C4-2B (cell line): Measurements from ENCODE around the gene SMC6.

Source experiments
- H3K27ac ChIP-seq: fragments of 450-650 bp; 2 replicates; pipeline ENCODE4 v1.5.1; 2017
- ZFX ChIP-seq: fragments of 450-650 bp; IDR thresholded peaks from 2 replicates; pipeline ENCODE4 v1.6.1; 2017
- TF ChIP-seq, protein P1 (sequence below): fragments of 450-650 bp; conservative IDR thresholded peaks from 2 replicates; pipeline ENCODE4 v1.5.1; 2017; ENCODE audit warnings: mild to moderate bottlenecking

Gene SMC6

DNA sequence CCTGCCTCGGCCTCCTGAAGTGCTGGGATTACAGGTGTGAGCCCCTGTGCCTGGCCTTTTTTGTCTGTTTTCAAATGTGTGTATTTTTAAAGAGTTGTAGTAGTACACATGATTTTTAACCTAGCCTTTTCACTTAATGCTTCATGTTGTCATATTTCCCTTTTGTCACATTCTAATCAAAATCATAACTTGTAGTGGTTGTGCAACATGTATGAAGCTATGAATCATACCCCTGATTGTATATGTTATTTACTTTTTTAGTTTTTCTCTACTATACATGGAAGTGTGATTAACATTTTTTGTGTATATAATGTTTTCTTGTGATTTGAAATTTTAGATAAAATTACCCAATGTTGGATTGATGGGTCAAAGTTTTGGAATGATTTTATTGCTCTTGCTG, 8.8 kb upstream of the SMC6 start:
- TF ChIP-seq, protein P1, sequence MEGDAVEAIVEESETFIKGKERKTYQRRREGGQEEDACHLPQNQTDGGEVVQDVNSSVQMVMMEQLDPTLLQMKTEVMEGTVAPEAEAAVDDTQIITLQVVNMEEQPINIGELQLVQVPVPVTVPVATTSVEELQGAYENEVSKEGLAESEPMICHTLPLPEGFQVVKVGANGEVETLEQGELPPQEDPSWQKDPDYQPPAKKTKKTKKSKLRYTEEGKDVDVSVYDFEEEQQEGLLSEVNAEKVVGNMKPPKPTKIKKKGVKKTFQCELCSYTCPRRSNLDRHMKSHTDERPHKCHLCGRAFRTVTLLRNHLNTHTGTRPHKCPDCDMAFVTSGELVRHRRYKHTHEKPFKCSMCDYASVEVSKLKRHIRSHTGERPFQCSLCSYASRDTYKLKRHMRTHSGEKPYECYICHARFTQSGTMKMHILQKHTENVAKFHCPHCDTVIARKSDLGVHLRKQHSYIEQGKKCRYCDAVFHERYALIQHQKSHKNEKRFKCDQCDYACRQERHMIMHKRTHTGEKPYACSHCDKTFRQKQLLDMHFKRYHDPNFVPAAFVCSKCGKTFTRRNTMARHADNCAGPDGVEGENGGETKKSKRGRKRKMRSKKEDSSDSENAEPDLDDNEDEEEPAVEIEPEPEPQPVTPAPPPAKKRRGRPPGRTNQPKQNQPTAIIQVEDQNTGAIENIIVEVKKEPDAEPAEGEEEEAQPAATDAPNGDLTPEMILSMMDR, result no peak
- no peak for TF ChIP-seq ZFX
- no peak overlapping the region for H3K27ac ChIP-seq

DNA sequence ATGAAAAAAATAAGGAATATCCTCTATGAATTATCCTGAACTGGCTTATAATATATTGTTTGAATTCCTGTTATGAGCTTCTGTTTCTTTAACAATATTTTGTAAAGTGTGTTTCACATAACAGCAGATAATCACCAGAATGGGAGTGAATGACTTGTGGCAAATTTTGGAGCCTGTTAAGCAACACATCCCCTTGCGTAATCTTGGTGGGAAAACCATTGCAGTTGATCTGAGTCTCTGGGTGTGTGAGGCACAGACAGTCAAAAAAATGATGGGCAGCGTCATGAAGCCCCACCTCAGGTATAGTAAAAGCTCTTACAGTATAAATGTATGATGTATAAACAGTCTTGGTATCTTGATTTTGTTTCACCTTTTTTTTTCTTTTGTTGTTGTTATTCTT, 6.2 kb upstream of the SMC6 start:
- no peak overlapping the region for H3K27ac ChIP-seq
- no peak for TF ChIP-seq ZFX
- TF ChIP-seq, protein P1, result no peak

DNA sequence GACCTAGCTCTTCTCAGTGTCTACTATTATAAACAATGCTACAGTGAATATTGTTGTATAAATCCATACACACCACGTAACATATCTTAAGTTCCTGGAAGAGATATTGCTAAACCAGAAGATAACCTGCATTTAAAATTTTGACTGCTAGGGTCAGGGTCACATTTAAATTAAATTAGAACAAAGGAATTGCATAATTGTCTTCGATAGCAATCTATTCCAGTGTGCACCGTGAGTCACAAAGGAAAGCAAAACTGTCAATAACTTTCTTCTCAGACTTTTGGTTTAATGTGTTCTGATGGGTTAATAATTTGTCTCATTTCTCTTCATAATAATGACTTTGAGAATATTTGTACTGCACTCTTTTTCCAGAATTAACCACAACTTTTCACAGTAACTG, 4.5 kb upstream of the SMC6 start:
- H3K27ac ChIP-seq, result no peak overlapping the region
- no peak for TF ChIP-seq ZFX
- TF ChIP-seq, protein P1, result no peak

DNA sequence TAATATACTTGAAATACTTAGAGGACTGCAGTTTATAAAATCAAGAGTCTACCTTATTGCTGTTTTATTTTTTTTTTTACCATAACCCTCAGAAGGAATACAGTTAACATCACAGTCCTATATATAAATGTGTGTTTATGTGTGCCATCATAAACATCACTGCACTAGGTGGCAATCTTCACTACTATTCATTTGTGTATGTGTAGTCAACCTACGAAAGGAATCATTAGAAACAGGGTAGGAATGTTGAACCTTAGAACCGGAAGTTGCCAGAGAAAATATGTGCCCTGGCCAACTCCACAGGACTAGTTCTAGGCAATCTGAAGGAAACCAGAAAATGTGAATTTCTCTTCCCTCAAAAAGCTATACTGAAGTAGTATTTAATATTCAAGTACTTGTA, 3.7 kb upstream of the SMC6 start:
- TF ChIP-seq, protein P1, result no peak
- no peak for TF ChIP-seq ZFX
- no peak overlapping the region for H3K27ac ChIP-seq

DNA sequence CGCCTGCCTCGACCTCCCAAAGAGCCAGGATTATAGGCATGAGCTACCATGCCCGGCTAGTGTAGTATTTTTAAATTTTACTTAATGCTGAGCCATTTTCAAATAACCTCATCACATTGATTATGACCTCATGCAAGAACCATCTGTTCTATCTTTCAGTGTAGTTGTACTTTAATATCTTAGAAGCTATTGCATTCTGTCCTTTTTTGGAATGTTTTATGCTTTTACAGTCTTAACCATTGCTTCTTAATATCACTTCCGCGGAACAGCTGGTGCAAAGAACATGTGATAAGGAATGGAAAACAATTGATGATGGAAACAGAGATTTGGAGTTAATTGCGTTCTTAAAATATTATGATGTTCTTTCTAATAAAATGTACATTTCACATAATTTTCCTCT, 3.1 kb upstream of the SMC6 start:
- no peak overlapping the region for H3K27ac ChIP-seq

DNA sequence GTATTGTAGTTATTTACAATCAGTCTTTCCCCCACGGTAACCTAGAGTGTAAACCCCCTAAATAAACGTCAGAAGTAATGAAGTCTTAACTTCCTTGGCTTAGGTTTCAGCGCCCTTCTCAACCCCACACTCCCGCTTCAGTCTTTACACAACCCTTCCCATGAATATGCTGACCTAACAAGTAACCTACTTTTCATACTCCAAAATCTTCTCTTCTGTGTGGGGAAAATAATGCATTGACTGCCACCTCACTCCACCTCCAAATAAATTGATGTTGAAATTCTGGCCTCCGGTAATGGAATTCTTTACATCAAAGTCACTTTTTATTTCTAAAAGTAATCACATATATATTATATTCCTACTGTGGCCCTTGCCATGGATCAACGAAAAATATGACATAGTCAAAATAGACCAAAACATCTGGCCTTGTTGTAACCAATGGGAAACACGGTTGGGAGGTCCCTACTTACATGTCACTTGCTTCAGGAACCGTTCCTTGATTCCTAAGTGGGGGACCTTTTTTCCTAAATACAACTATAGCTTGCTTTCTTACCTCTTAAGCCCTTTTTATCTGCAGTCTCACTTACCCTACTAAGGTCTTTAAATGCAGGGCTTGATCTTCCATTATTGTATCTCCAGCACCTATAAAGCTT, 1.3 kb upstream of the SMC6 start:
- TF ChIP-seq, protein P1, result no peak
- peak overlapping the region; percentile 91 for H3K27ac ChIP-seq

More for the DNA sequence above, 3.1 kb upstream of the SMC6 start:
- no peak for TF ChIP-seq ZFX
- TF ChIP-seq, protein P1, result no peak

DNA sequence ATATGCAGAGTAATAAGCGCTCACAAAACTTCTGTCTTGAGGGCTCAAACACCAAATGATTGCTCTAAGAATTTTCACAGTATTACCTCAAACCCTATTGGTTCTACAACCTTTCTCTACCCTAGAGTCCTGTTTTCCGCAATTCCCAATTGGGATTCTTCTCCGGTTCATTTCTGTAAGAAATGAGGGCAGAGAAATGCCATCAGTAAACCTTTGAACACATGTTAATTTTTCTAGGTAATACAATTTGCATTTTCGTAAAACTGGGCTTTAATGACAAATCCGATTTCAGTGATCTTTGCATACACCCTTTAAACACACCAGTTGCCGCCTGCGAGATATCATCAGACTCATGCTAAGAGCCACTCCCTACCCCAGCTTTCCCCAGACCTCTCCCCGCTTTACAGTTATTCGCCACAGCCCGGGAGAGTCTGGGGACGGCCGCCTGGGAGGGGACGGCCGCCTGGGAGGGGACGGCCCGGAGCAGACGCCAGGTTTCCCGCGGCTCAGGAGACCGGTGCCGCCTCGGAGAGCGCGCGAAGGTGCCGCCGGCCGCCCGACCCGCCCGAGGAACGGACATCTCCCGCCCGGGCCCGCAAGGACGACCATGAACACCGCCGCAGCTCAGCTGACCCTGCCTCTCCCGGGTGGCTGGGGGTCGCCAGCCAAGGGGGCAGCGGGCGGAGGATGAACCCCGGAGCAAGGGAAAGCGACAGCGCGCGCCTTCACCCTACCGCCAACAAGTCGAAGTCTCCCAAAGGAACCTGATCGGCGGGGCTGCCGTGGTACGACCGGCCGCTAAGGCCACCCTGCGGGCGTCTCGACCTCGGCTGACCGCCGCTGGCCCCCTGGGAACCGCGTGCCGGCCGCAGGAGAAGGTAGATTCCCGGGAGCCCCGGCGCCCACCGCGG, 463 bp downstream of the SMC6 start:
- TF ChIP-seq, protein P1, result no peak
- TF ChIP-seq ZFX, result no peak
- H3K27ac ChIP-seq, result peak overlapping the region; percentile 91
